Measurements from ENCODE around the gene JARID2.

GRCh38 chr6:15257357-15258132 is 11.7 kb downstream of the JARID2 start:
- TF ChIP-seq SPI1 (IDR thresholded peaks at IDR 0.05; ENCODE audit: low read depth, low read length) (no peak), POLR2A (IDR thresholded peaks at IDR 0.05; ENCODE audit: low read depth, low read length) (no peak), POLR2AphosphoS5 (IDR thresholded peaks at IDR 0.05; ENCODE audit: low read depth, low read length) (no peak), TAF1 (IDR thresholded peaks at IDR 0.05; ENCODE audit: low read depth, low read length) (no peak)
